ENCODE results near the gene COX4I1. TPM values are rescaled to one million over a fixed set of nuclear protein-coding genes. Genes with fewer than 3 reads are reported as not detected.

The COX4I1 gene
- total and polyA plus RNA-seq, 9 of the 15 experiments (the other 6 are each of a cell fraction or from before 2014, with no cell fraction given), result 651 to 2,356 (median 1,032) TPM

- TF ChIP-seq, protein P1, sequence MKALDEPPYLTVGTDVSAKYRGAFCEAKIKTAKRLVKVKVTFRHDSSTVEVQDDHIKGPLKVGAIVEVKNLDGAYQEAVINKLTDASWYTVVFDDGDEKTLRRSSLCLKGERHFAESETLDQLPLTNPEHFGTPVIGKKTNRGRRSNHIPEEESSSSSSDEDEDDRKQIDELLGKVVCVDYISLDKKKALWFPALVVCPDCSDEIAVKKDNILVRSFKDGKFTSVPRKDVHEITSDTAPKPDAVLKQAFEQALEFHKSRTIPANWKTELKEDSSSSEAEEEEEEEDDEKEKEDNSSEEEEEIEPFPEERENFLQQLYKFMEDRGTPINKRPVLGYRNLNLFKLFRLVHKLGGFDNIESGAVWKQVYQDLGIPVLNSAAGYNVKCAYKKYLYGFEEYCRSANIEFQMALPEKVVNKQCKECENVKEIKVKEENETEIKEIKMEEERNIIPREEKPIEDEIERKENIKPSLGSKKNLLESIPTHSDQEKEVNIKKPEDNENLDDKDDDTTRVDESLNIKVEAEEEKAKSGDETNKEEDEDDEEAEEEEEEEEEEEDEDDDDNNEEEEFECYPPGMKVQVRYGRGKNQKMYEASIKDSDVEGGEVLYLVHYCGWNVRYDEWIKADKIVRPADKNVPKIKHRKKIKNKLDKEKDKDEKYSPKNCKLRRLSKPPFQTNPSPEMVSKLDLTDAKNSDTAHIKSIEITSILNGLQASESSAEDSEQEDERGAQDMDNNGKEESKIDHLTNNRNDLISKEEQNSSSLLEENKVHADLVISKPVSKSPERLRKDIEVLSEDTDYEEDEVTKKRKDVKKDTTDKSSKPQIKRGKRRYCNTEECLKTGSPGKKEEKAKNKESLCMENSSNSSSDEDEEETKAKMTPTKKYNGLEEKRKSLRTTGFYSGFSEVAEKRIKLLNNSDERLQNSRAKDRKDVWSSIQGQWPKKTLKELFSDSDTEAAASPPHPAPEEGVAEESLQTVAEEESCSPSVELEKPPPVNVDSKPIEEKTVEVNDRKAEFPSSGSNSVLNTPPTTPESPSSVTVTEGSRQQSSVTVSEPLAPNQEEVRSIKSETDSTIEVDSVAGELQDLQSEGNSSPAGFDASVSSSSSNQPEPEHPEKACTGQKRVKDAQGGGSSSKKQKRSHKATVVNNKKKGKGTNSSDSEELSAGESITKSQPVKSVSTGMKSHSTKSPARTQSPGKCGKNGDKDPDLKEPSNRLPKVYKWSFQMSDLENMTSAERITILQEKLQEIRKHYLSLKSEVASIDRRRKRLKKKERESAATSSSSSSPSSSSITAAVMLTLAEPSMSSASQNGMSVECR (CRISPR knock-in tag; IDR thresholded peaks at IDR 0.05), result no peak
- no peak for TF ChIP-seq BRF1 (IDR thresholded peaks at IDR 0.05; ENCODE audit: borderline replicate concordance, extremely low read depth, insufficient read length)
These were observed 29.8 kb downstream of the COX4I1 start (continued) for GRCh38 chr16:85829171-85829719.

DNA sequence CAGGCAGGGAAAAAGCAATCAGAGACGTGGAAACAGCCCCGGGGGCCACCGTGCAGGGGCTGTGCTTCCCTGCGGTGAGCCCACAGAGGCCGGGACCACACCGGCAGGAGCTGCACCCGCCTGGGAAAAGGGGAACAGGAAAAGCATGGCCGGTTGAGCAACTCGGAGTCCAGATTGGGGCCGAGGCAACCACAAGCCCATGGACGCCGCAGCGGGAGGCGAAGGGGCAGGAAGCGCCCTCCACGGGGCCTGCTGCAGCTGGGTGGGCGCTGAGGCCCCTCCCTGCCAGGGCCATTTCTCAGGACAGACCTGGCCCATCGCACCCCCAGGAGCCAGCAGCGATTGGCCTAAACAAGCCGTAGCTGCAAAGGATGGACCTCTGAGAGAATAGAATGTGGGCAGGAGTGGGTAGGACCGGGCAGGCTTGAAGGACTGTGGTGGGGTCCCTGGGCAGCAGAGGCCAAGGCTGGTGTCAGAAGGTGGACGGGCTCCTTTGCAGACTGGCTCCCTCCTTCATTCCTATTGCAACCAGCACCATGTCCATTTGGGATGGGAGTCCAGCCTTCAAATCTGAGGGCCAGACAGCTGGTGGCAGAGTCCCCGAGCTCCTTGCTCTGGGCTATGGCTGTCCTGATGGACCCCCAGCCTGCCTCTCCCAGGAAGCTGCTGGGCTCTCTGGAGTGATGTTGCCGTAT lies 30.4 kb downstream of the COX4I1 start:
- Histone ChIP-seq H4K20me1 (replicated peaks; ENCODE audit: control insufficient read depth, insufficient read depth, low read length) (no peaks in the 10 kb centered on the region), H3K4me3 (no peak overlapping the region), H3K4me1 (replicated peaks in 1 of 2; ENCODE audit: control insufficient read depth in 2 of 2, insufficient read depth in 2 of 2, low read length in 2 of 2) (no peaks in the 10 kb centered on the region), H3K36me3 (ENCODE audit: control insufficient read depth, insufficient read depth, low read length) (no peaks in the 10 kb centered on the region), H3K27me3 (ENCODE audit: control insufficient read depth in 2 of 2, insufficient read depth in 2 of 2, low read length in 2 of 2) (peaks cover 14 to 52% of the 10 kb centered on the region in 2 experiments), H3K79me2 (ENCODE audit: control insufficient read depth, insufficient read depth, low read length) (no peaks in the 10 kb centered on the region), H3K9ac (ENCODE audit: insufficient read depth in 1 of 2, low read depth in 2 of 2, low read length in 2 of 2) (no peak overlapping the region; a peak in 1 of 4 replicates), H2AFZ (ENCODE audit: low read depth, low read length) (no peak overlapping the region), H3K4me2 (ENCODE audit: insufficient read depth, low read length) (no peak overlapping the region), H3K27ac (ENCODE audit: extremely low read depth, low read depth, low read length) (no peak overlapping the region), H3K9me1 (ENCODE audit: control insufficient read depth, insufficient read depth, low read length) (no peaks in the 10 kb centered on the region), H3K9me3 (replicated peaks; ENCODE audit: control insufficient read depth, insufficient read depth, low read depth, low read length) (no peaks in the 10 kb centered on the region)
- CTCF ChIA-PET (ENCODE audit: low intra/inter-chr PET ratio), result interaction anchor here (1.2 kb wide), 1 partner anchor 9 kb away, joined by 3 read pairs; no protein-coding TSS in a partner anchor
- POLR2A ChIA-PET, result interaction anchor here (0.6 kb wide), 1 partner anchor 169 kb away, joined by 3 read pairs; no protein-coding TSS in a partner anchor
- intact Hi-C loops (cut with micrococcal nuclease), result no loop called here
- ATAC-seq (no peak), FAIRE-seq (no peak), DNase-seq (ENCODE audit: extremely low read depth in 1 of 4, low spot score in 3 of 4) (no peak)
- WGBS (ENCODE audit: insufficient coverage, low coverage, missing lambda C conversion rate), result 3% methylated on average over 22 of the region's 24 CpGs
- in situ Hi-C loops (cut with MboI), result loop anchor here (10.0 kb wide), 1 partner anchor 685 kb away; the partner anchor contains the start of gene FOXF1
- BruUV-seq (replicated peaks), result no TSS peak
- no peak for TF ChIP-seq ATF4 (CRISPR knock-in tag; IDR thresholded peaks at IDR 0.05)
- TF ChIP-seq KLF1 (tag; IDR thresholded peaks at IDR 0.05), result no peak
- TF ChIP-seq DACH1 (IDR thresholded peaks at IDR 0.05; ENCODE audit: partially characterized antibody), result no peak
- no peak for TF ChIP-seq RB1 (IDR thresholded peaks at IDR 0.05; ENCODE audit: low read depth)
- no peak for TF ChIP-seq PYGO2 (tag; IDR thresholded peaks at IDR 0.05)
- TF ChIP-seq IRF2 (CRISPR knock-in tag; IDR thresholded peaks at IDR 0.05), result no peak
- no peak for TF ChIP-seq ZNF224 (CRISPR knock-in tag; IDR thresholded peaks at IDR 0.05)
- no peak for TF ChIP-seq CBX3 (IDR thresholded peaks at IDR 0.05; ENCODE audit: borderline replicate concordance in 1 of 2, low read length in 2 of 2)
- TF ChIP-seq ZNF696 (CRISPR knock-in tag; conservative IDR thresholded peaks at IDR 0.05), result no peak
- TF ChIP-seq HDAC3 (IDR thresholded peaks at IDR 0.05; ENCODE audit: borderline replicate concordance, partially characterized antibody), result no peak
- TF ChIP-seq NR0B1 (IDR thresholded peaks at IDR 0.05; ENCODE audit: partially characterized antibody), result no peak
